Measurements from ENCODE around the gene INTS7.

INTS7 gene

GRCh38 chr1:212035123-212035834 lies at the start of gene INTS7, which contains the start of gene DTL:
INTS7 (minus strand) TSS chr1:212035557; CDS start chr1:212035437, 120 bp downstream.
DTL (plus strand) TSS chr1:212035748; CDS start chr1:212035891, 143 bp downstream.
- DNase-seq (ENCODE audit: low read depth in 2 of 2) = peak; percentile 95 to 96

- DNase-seq (ENCODE audit: low read depth in 2 of 2) = no peak
These were observed 47.5 kb upstream of the INTS7 start for GRCh38 chr1:212082765-212083406.

GRCh38 chr1:212078826-212079225 lies 43.5 kb upstream of the INTS7 start:
- DNase-seq (ENCODE audit: low read depth in 2 of 2) = no peak

GRCh38 chr1:212077028-212077427 lies 41.7 kb upstream of the INTS7 start:
- DNase-seq (ENCODE audit: low read depth in 2 of 2) = no peak

- DNase-seq (ENCODE audit: low read depth in 2 of 2) = no peak
These were observed 39.5 kb upstream of the INTS7 start for GRCh38 chr1:212074856-212075255.

- DNase-seq (ENCODE audit: low read depth in 2 of 2) = no peak
These were observed 39.0 kb upstream of the INTS7 start for GRCh38 chr1:212074313-212074712.

- DNase-seq (ENCODE audit: low read depth in 2 of 2) = no peak
These were observed 38.1 kb upstream of the INTS7 start for GRCh38 chr1:212073490-212073889.

- DNase-seq (ENCODE audit: low read depth in 2 of 2) = no peak
These were observed 36.7 kb upstream of the INTS7 start for GRCh38 chr1:212072047-212072446.

- no peak for DNase-seq (ENCODE audit: low read depth in 2 of 2)
These were observed 35.5 kb upstream of the INTS7 start for GRCh38 chr1:212070720-212071302.

GRCh38 chr1:212067787-212068186 lies 32.4 kb upstream of the INTS7 start:
- DNase-seq (ENCODE audit: low read depth in 2 of 2) = no peak

GRCh38 chr1:212062832-212063438 lies 27.6 kb upstream of the INTS7 start:
- DNase-seq (ENCODE audit: low read depth in 2 of 2) = no peak

GRCh38 chr1:212060632-212061472 lies 25.5 kb upstream of the INTS7 start:
- DNase-seq (ENCODE audit: low read depth in 2 of 2) = no peak

- DNase-seq (ENCODE audit: low read depth in 2 of 2) = no peak
These were observed 20.0 kb upstream of the INTS7 start for GRCh38 chr1:212055333-212055732.

- DNase-seq (ENCODE audit: low read depth in 2 of 2) = no peak
These were observed 18.6 kb upstream of the INTS7 start for GRCh38 chr1:212053993-212054392.

GRCh38 chr1:212045981-212046380 lies 10.6 kb upstream of the INTS7 start:
- no peak for DNase-seq (ENCODE audit: low read depth in 2 of 2)

- DNase-seq (ENCODE audit: low read depth in 2 of 2) = no peak
These were observed 9.5 kb upstream of the INTS7 start for GRCh38 chr1:212044851-212045250.

- DNase-seq (ENCODE audit: low read depth in 2 of 2) = no peak
These were observed 7.1 kb upstream of the INTS7 start for GRCh38 chr1:212042436-212042835.

GRCh38 chr1:212040629-212041412 lies 5.5 kb upstream of the INTS7 start:
- DNase-seq (ENCODE audit: low read depth in 2 of 2) = no peak

- DNase-seq (ENCODE audit: low read depth in 2 of 2) = no peak
These were observed 4.3 kb upstream of the INTS7 start for GRCh38 chr1:212039622-212040021.

GRCh38 chr1:212037900-212038299 lies 2.5 kb upstream of the INTS7 start:
- DNase-seq (ENCODE audit: low read depth in 2 of 2) = no peak

Data from stimulated activated CD8-positive, alpha-beta memory T cell treated with anti-CD3 and anti-CD28 coated beads, Interleukin-2, amount 100 ng/mL, for 48 hours (primary cell).